IPS DF 19.7 (cell line): ENCODE results near the gene FCRL6.

ENCODE experiments used
- DNase-seq: peaks from one replicate; pipeline ENCODE4 v3.0.0-alpha.2; 2013; ENCODE audit warnings: low read depth, low spot score

FCRL6 gene

DNA sequence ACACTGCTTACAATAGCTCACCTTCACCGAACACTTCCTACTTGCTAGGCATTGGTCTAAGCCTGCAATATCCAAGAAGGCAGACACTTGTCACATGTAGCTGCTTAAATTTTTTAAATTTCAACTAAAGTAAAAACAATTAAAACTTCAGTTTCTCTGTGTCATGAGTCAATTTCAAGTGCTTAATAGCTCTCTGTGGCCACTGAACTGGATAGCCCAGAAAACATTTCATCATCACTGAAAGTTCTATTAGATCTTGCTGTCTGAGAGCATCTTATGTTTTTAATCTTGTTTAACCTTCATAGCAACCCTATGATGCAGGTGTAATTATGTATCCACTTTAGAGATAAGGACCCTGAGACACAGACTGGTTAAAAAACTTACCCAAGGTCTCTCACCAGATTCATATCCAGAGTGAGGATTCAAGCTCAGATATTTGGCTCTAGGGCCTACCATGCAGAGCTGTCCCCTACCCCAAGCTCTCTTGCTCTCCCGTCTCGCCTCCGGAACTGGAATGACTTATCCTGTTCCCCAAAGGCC is 2.6 kb upstream of the FCRL6 start:
- no peak for DNase-seq

DNA sequence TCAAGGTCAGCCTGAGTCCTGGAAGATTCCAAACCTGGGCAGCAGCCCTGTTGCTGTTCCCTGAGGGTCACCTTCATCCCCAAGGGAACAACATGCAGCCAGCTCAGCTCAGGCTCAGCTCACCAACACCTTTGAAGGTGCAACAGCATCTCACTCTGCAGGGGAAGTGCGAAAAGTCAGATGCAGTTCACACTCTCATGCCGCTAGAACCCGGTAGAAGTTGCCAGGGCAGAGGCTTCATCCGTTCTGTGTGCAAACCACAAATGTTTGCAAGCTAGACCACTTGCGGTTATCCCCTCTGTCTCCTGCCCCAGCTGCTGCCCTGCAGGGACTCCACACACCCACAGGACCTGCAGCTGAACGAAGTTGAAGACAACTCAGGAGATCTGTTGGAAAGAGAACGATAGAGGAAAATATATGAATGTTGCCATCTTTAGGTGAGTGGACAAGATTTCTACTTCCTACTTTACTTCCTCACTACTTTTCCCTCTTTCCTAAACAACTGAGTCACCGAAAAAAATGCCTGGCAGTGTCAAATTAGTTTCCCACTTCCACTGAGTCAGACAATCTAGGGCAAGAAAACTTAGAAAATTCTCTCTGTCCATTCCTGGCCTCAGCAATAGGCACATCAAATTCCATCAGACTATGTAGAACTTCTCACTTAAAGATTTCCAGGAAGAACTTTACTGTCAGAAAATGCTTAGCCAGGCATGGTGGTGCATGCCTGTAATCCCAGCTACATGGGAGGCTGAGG is 1.8 kb upstream of the FCRL6 start:
- no peak for DNase-seq

DNA sequence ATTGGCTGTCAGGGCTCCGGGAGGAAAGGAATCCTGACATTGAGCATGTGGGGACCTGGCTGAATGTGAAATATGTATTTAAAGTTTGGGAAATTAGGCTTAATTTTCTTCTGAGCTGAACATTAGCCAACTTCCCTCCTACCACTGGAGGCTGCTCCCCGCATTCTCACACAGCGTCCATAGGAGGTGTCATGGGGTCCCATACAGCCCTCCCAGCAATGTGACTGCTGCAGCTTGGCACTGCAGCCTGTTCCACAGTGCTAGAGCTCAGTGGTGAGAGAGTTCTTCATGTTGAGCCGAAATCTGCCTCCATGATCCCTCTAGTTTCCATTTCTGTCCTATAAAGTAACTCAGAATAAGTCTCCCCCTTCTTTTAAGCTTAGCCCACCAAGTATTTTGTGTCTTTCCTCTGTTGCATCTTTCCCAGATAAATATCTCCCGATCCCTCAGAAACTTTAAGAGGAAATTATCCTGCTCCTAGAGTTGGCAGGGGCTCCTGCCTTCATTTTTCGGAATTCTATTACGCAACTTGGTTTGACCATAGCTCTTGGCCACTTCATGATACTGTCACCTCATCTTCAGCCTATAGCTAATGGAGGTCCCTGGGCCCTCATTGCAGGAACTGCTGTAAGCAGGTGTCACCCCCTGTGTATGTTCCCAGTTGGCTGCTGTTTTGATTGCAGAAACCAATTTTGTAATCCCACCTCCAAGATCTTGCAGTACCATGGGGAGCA is 2.0 kb downstream of the FCRL6 start:
- DNase-seq: no peak

DNA sequence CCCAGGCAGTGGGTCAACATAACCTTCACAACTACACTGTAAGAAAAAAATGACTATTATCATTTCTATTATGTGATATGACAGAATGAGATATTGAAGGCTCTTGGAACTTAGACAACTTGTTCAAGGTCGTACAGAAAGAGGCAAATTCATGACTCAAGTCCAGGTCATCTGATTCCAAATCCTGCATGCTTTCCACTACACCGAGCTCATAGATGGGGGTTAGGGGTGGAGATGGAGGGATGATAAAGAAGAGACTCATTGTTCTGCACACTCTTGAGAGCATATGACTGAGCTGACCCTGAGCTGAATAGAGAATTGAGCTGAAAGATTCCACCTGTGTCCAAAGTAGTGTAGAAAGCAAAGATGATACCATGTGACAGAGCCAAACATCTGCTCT is 2.8 kb downstream of the FCRL6 start:
- DNase-seq: no peak

DNA sequence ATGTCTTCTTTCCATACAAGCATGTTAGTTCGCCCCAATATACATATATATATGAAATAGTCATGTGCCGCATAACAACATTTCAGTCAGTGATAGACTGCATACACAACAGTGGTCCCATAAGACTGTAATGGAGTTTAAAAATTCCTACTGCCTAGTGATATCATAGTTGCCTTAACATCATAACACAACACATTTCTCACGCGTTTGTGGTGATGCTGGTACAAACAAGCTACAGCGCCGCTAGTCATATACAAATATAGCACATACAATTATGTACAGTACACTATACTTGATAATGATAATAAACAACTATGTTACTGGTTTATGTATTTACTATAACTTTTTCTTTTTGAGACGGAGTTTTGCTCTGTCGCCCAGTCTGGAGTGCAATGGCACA is 13.8 kb downstream of the FCRL6 start:
- no peak for DNase-seq

DNA sequence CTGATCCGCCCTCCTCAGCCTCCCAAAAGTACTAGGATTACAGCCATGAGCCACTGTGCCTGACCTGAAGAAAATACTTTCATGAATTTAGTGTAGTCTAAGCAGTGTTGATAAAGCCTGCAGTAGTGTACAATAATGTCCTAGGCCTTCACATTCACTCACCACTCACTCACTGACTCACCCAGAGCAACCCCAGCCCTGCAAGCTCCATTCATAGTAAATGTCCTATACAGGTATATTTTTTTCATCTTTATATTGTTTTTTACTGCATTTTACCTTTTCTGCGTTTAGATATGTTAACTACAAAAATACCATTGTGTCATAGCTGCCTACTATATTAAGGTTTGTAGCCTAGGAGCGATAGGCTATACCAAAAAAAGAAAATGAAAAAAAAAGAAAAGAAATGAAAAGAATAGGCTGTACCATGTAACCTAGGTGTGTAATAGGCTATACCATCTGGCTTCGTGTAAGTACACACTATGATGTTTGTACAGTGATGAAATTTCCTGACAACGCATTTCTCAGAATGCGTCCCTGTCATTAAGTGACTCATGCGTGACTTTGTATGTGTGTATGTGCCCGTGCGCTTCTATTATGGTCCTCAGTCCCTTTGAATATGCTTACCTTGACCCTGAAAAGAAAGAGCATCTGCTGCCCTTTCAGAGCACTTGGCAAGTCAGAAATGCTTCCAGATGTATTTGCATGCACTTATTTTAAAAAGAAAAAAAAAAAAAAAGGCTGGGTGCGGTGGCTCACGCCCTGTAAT is 15.3 kb downstream of the FCRL6 start:
- DNase-seq: no peak

DNA sequence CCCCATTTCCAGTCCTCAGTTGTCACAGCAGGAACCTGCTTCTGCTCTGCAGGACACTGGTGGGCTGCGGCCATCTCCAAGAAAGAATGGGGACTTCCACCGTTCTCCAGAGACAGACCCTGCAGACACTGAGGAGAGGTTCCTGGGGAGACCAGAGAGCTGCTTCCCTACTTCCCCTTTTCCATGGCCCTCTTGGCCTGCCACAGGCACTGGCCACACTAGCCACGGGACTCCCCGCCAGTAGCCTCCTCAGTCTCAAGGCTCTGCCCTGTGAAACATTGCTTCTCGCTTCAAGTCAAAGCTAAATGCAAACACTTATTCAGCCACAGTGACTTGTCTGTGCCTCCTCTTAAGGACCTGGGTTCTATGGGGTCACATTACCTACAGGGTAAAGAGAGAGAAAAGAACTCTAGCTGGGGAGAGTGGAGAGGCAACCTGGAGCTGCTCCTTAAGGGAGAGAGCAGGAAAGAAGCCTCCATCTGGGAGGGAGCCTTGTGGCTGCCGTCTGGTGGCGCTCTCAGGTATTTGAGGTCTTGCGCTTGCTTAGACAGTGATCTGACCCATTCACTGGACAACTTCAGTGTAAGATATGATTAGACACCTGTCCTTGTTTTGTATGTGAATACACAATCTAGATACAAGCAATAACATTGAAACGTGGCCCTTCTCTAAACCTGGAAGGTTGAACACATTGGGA is 19.2 kb downstream of the FCRL6 start:
- no peak for DNase-seq

DNA sequence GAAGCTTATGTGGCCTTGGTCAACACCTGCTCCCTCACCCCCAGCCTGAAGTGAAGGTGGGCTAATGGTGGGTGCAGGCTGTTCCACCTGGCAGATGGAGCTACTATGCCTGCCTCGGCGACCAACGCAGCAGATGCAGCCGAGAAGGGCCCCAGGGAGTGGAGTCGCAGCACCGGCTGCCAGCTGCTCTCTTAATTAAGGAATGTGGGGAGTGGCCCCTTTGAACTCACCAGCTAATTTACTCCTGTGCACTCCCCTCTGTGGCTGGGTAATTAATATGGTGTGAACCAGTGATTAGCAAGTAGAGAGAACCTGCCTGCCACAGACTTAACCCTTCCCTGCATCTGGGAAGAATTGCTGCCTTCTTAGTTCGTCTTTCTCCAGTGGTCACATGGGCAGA is 21.2 kb downstream of the FCRL6 start:
- no peak for DNase-seq

DNA sequence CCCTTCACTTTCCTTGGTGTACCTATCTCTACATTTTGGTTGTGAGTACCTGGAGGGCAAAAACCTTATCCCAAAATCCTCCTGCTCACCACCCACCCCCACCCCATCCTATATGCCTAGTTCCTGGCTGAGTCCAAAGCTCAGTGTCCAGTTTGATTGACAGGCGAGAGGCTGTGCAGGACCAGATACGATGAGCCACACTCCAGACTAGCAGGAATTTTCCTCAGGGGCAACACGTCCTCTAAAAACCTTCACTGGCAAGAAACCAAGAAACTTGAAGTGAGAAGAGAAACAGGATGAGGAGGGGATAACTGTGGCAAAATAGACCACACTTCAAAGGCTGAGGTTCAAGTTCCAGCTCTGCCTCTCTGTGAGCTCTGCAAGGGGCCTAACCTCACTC is 23.4 kb downstream of the FCRL6 start:
- no peak for DNase-seq

DNA sequence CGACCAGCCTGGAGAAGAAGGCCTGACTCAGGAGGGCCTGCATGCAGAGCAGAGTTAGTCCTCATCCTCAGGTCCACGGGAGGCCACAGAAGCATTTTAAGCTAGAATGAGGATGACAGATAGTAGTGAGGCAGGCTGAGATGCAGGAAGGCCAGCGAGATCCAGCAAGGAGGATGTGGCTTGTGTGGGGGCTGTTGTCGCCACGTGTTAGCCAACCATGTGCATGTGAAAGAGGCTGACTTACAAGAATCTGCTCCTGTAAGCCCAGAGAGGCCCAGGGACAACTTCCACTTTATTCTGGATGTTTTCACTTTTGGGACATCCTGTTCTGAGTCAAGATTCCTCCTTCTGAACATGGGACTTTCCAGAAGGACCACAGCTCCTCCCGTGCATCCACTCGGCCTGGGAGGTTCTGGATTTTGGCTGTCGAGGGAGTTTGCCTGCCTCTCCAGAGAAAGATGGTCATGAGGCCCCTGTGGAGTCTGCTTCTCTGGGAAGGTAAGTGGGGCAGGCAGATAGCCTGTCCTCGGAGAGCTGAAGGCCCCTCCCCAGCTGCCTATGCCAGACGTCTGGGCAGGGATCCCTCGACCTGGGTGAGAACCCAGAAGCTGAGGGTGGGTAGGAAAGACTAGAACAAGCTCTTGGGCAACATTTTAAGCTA is 24.4 kb downstream of the FCRL6 start, which contains the start of gene SLAMF8:
Gene SLAMF8, plus strand, starts transcription at position 433 of the 661 bp plus-strand sequence. Its CDS starts 26 bp downstream, at position 459.
- no peak for DNase-seq

DNA sequence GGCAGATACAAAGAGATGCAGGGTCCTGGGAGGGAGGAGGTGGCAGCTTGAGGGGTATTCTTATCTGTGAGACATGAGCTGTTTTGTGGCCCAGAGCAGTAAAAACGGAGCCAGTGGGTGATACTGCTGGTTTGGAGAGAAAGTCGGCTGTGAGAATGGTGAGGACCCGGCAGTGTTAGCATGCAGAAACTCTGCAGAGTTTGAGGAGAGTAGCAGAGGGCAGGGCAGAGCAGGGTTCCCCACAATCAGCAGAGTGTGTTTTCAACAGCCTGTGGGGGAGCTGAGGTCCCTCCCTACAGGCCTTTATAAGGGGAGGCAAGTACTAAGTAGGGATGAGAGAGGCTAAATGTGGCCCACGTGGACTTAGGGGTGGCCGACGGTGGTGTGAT is 24.9 kb downstream of the FCRL6 start:
- no peak for DNase-seq

DNA sequence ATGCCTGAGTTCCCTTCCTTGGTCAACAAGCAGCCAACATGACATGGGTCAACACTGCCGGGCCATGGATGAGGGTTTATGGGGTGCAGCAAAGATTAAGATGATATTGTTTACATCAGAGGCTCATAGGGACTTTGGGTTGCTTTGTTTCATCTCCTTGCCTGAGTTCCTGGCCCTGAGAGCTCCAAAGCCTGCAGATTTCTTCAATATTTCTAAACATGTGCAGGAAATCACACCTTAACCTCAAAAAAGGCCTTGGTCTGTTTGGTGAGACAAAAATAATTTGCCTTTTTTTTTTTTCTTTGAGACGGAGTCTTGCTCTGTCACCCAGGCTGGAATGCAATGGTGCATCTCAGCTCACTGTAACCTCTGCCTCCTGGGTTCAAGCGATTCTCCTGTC is 25.4 kb downstream of the FCRL6 start:
- DNase-seq: no peak

DNA sequence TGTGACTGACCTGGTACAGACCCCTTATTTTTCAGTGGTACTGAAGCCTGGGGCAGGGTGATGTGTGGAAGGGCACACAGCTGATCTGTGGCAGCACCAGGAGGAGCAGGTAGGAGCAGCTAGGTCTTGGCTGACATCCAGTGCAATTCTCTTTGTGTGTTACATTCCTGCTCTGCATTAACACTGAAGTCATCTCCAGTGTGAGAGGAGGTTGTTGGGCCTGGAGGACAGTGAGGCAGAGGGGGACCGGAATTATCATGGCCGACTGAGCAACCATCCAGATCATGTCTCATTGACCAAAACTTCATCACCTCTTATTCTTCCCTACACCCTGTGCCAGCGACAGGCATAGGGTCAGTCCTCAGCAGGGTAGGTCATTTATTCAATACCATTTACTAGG is 26.0 kb downstream of the FCRL6 start:
- DNase-seq: no peak

DNA sequence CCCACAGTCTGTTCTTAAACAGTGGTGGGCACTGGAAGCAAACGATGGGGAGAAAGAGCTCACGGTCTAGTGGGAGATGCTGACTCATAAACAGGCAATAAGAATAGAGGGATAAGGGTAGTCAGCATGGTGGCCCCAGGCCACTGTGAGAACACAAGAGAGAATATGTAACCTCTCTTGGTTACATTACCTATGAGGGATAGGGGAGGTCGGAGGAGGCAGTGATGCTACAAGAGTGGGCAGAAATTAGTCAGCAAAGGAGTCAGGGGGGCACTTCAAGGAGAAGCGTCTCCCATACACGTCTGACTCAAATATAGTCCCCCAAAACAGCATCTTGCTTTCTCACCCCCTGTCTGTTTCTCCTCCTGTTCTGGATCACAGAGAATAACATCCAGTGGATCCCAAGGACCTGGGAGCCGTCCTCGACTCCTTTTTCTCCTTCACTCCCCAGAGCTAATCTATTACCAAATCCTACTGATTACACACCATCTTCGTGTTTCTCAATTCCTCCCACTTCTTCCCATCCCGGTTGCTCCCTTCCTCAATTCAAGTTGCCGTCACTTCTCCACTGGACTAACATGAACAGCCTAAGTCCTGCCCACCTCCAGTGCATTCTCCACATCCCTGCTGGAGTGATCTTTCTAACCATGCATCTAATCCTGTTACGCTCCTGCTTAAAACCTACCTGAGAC is 26.6 kb downstream of the FCRL6 start:
- no peak for DNase-seq

DNA sequence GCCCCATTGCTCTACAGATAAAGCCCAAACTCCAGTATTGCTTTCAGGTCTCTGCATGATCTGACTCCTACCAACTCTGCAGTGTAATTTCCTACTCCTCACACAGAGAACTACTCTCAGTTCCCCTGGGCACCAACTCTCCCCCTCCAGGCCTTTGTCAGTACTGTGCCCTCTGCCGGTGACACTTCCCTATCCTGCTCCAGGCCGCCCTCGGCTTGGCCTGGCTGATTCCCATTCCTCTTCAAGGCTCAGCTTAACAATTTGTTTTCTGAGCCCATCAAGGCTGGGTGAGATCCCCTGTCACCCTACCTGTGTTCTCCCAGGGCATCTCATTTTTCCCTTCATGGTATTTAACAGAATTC is 27.1 kb downstream of the FCRL6 start:
- DNase-seq: no peak

DNA sequence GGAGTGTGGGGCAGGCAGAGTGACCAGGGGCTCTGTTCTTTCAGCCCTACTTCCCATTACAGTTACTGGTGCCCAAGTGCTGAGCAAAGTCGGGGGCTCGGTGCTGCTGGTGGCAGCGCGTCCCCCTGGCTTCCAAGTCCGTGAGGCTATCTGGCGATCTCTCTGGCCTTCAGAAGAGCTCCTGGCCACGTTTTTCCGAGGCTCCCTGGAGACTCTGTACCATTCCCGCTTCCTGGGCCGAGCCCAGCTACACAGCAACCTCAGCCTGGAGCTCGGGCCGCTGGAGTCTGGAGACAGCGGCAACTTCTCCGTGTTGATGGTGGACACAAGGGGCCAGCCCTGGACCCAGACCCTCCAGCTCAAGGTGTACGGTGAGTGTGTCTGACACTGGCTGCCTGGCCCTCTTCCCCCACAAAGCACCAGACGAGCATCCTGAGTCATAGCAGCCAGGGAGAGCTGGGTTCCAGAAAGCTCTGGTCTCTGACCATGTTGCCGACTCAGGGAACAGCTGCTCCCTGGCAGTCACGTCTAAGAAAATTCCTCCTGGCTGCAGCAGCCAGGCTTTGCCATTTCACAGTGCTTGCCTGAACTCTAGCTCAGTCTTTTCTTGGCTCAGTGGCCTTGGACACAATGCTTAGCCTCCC is 27.8 kb downstream of the FCRL6 start:
- DNase-seq: no peak

DNA sequence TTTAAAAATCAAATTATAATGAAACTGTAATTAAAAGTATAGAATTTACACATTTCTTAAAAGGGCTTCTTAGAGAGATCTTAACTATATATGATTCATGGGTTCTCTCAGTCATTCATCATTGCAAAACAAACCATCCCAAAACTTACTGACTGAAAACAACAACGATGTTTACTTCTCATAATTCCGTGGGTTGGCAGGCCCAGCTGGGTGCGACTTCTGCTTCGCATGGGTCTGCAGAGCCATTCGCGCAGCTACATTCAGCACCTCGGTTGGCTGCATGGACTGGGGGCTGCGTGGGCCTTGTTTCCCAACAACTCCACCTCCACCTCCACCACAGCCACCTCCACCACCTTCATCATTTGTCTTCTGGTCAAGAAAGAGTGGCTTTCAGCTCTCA is 28.6 kb downstream of the FCRL6 start:
- no peak for DNase-seq

DNA sequence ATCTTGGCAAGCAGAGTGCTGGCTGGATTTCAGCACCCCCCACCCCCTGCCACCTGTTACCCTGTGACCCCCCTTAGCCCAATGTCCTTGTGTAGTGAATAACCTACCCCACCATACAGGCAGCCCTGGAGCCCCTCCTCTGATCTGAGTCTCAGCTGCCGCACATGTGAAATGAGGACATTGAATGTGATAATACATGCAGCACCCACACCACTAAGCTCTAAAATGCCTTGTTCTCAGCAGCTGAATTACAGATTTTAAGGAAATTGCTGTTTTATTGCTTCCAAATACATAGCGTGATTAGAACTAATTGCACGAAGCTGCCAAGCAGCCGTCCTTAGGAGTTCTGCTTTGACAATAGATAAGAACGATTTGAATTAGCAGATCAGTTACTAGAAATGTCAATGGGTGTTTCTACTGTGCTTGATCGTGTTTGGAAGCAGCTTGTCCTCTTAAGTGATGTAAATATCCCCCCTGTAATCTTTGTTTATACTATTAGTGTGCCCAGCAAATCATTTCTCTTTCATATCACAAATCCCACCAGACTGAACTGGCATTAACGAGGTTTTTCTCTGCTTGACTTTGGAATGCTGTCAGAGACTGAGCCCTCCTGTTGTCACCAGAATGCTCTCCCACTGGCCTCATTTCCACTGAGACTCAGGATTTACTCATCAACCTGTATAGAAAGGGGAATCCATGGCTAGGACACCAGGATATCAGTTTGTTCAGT is 29.4 kb downstream of the FCRL6 start:
- DNase-seq: no peak

DNA sequence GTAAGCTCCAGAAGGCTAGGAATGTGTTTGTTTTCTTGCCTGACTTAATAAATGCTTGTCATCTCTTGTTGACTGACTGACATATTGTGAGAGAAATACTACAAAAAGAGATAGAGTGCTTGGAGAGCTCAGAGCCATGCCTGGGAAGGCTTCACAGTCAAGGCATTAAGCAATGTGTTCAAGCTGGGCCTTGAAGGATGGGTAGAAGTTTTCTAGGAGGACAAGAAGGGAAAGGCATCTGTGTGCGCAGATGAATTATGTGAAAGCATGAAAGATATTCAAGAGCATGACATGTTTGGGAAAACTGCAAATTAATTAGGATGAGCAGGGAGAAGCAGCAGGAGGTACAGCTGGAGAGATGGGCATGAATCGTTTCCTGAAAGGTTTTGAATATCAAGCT is 30.1 kb downstream of the FCRL6 start:
- no peak for DNase-seq
